Hindlimb muscle (tissue), 1 donor: Measurements from ENCODE around the gene PSMB3. TPM values are rescaled to one million over a fixed set of nuclear protein-coding genes. Genes with fewer than 3 reads are reported as not detected.

Experiments used
- DNase-seq: peaks from one replicate; pipeline ENCODE4 v3.0.0-alpha.2; 2013
- polyA plus RNA-seq: library from polyadenylated mRNA; unstranded; fragments of 120-200 nt; gene quantifications from one replicate; pipeline ENCODE4 v1.2.1, GENCODE V29; 2013; ENCODE audit not compliant: insufficient read length

PSMB3 gene
- polyA plus RNA-seq, 1 donor: 67.5 TPM

- no peak for DNase-seq
These were observed 18.3 kb upstream of the PSMB3 start for GRCh38 chr17:38733982-38734973.

GRCh38 chr17:38735161-38735997 is 17.2 kb upstream of the PSMB3 start:
- no peak for DNase-seq

GRCh38 chr17:38738007-38738662 is 14.4 kb upstream of the PSMB3 start:
- DNase-seq: no peak

- no peak for DNase-seq
These were observed 13.9 kb upstream of the PSMB3 start for GRCh38 chr17:38738686-38739085.

- no peak for DNase-seq
These were observed 13.2 kb upstream of the PSMB3 start for GRCh38 chr17:38739305-38739704.

GRCh38 chr17:38740044-38740443 is 12.5 kb upstream of the PSMB3 start:
- DNase-seq: no peak

- no peak for DNase-seq
These were observed 11.7 kb upstream of the PSMB3 start for GRCh38 chr17:38740806-38741205.

GRCh38 chr17:38741461-38741860 is 11.1 kb upstream of the PSMB3 start:
- peak; percentile 50 for DNase-seq

- DNase-seq: peak; percentile 77
These were observed 10.6 kb upstream of the PSMB3 start for GRCh38 chr17:38741921-38742410.

GRCh38 chr17:38742411-38743308 is 9.9 kb upstream of the PSMB3 start:
- peak; percentile 92 for DNase-seq

- DNase-seq: no peak
These were observed 8.9 kb upstream of the PSMB3 start for GRCh38 chr17:38743556-38744171.

GRCh38 chr17:38745545-38745944 is 7.0 kb upstream of the PSMB3 start:
- no peak for DNase-seq

GRCh38 chr17:38746004-38746848 is 6.3 kb upstream of the PSMB3 start:
- no peak for DNase-seq

- no peak for DNase-seq
These were observed 5.6 kb upstream of the PSMB3 start for GRCh38 chr17:38746849-38747462.

GRCh38 chr17:38747463-38748148 is 4.9 kb upstream of the PSMB3 start:
- peak; percentile 48 for DNase-seq

- DNase-seq: peak; percentile 91
These were observed 4.2 kb upstream of the PSMB3 start, which contains the start of gene PCGF2 for GRCh38 chr17:38748149-38748891. TSS of gene PCGF2 (minus strand) at chr17:38748336. CDS start at chr17:38740402, 7,934 bp downstream.

GRCh38 chr17:38748892-38749222 is 3.7 kb upstream of the PSMB3 start:
- DNase-seq: no peak
